Ishikawa (cell line): ENCODE data around the gene STX7.
A peak's percentile ranks its signal among the peaks of the same experiment; 100 is the strongest.

ENCODE experiments used
- CEBPB ChIP-seq: IDR thresholded peaks from 2 replicates; pipeline ENCODE4 v1.6.1; 2012
- CREB1 ChIP-seq: IDR thresholded peaks from 2 replicates; pipeline ENCODE4 v1.6.1; 2012; ENCODE audit warnings: low read depth
- EGR1 ChIP-seq: IDR thresholded peaks from 2 replicates; pipeline ENCODE4 v1.6.1; 2012
- EP300 ChIP-seq: IDR thresholded peaks from 2 replicates; pipeline ENCODE4 v1.6.1; 2012; ENCODE audit warnings: borderline replicate concordance
- FOXM1 ChIP-seq: IDR thresholded peaks from 2 replicates; pipeline ENCODE4 v1.6.1; 2012; ENCODE audit warnings: low read depth, borderline replicate concordance
- NFIC ChIP-seq: IDR thresholded peaks from 2 replicates; pipeline ENCODE4 v1.6.1; 2012
- RAD21 ChIP-seq: IDR thresholded peaks from 2 replicates; pipeline ENCODE4 v1.6.1; 2012; ENCODE audit warnings: low read depth
- REST ChIP-seq: IDR thresholded peaks from 2 replicates; pipeline ENCODE4 v1.6.1; 2012; ENCODE audit warnings: low read depth, mild to moderate bottlenecking
- TAF1 ChIP-seq: IDR thresholded peaks from 2 replicates; pipeline ENCODE4 v1.6.1; 2012; ENCODE audit warnings: low read depth, mild to moderate bottlenecking
- TCF12 ChIP-seq: IDR thresholded peaks from 2 replicates; pipeline ENCODE4 v1.6.1; 2012; ENCODE audit warnings: low read depth
- TEAD4 ChIP-seq: IDR thresholded peaks from 2 replicates; pipeline ENCODE4 v1.6.1; 2012
- YY1 ChIP-seq: IDR thresholded peaks from 2 replicates; pipeline ENCODE4 v1.6.1; 2012; ENCODE audit warnings: low read depth
- ZBTB7A ChIP-seq: IDR thresholded peaks from 2 replicates; pipeline ENCODE4 v1.6.1; 2012; ENCODE audit warnings: low read depth
- TF ChIP-seq, protein P1 (sequence below): IDR thresholded peaks from 2 replicates; pipeline ENCODE4 v1.6.1; 2012
- TF ChIP-seq, protein P2 (sequence below): IDR thresholded peaks from 2 replicates; pipeline ENCODE4 v1.6.1; 2012

Gene STX7

GRCh38 chr6:132487762-132488161, 25.2 kb downstream of the STX7 start:
- TF ChIP-seq TCF12 (no peak), RAD21 (no peak), FOXM1 (no peak), TEAD4 (no peak), CREB1 (no peak), YY1 (no peak), TAF1 (no peak), REST (no peak), EP300 (no peak), ZBTB7A (no peak), NFIC (no peak), CEBPB (no peak)
- TF ChIP-seq, protein P1, sequence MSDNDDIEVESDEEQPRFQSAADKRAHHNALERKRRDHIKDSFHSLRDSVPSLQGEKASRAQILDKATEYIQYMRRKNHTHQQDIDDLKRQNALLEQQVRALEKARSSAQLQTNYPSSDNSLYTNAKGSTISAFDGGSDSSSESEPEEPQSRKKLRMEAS = no peak
- TF ChIP-seq, protein P2, sequence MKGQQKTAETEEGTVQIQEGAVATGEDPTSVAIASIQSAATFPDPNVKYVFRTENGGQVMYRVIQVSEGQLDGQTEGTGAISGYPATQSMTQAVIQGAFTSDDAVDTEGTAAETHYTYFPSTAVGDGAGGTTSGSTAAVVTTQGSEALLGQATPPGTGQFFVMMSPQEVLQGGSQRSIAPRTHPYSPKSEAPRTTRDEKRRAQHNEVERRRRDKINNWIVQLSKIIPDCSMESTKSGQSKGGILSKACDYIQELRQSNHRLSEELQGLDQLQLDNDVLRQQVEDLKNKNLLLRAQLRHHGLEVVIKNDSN = no peak

GRCh38 chr6:132484680-132485018, 28.3 kb downstream of the STX7 start:
- TF ChIP-seq YY1 (no peak), EP300 (no peak), ZBTB7A (no peak), TEAD4 (no peak), CREB1 (no peak), CEBPB (no peak), FOXM1 (no peak), RAD21 (no peak)
- TF ChIP-seq, protein P2 = no peak

DNA sequence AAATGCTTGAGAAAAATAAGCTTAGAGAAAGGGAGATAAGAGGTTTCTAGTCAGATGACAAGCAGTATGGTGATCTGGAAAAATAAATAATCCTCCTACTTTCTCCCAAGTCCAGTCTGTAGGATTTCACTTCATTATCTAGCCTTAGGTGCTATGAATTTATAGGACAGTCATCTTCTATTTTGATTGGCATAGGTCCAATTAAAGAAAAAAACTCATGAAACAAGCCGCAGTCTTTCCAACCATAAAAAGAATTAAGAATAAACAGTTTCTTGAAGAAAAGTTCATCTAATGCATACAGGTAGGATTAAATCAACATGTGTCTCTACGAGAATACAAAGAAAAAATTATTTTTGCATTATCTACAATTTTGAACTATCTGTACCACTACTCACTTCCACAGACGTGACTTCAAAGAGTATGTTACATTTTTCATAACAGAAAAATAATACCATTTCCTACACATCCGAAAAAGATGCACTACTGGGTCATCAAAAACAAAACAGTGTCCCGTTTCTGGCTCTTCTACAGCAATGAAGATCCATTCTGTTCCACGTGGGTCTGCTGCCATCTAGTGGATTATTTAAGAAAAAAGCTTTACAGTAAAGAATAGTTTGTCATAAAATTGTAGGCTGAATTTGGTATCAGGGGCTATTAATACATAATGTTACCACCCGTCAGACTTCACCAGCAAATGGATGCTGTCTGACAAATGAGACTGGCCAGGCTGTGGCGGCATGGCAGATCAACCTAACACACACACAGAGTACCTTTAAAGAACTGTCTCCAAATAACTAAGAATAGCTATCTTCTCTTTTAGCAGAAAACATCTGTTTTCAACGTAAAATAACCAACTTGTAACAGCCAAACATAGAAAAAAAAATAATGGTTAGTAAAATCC, 28.9 kb downstream of the STX7 start:
- TF ChIP-seq RAD21 (peak; percentile 79), REST (no peak)

DNA sequence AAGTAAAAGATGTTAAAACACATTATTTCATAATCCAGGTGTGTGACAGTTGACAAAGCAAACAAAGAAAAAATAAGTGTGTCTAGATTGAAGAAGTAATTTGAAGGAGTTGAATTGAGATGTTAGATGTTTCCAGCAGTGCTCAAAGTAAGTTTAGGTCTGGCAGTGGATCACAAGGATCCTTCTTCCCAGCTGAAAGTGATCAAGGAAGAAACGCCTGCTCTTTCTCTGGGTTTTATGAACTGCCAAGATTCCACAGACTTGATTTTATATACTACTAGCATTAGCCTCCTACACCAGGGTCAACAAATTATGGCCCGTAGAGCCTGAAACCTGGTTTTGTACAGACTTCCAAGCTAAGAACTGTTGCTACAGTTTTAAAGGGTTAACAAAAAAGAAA, 30.3 kb downstream of the STX7 start:
- TF ChIP-seq NFIC (no peak), TCF12 (no peak), TEAD4 (no peak), EP300 (no peak), CEBPB (no peak), EGR1 (no peak), YY1 (no peak), TAF1 (no peak), CREB1 (no peak), FOXM1 (no peak), RAD21 (no peak), REST (no peak), ZBTB7A (no peak)
- TF ChIP-seq, protein P1 = no peak
- TF ChIP-seq, protein P2 = no peak
